GM12878 (cell line): ENCODE data around the gene NSL1. TPM values are rescaled to one million over a fixed set of nuclear protein-coding genes. Genes with fewer than 3 reads are reported as not detected.

Experiments used
- ATAC-seq: fragments of 200-7000 bp; cut with Tn5 transposase; 3 replicates; pipeline ENCODE4 v1.9.1; 2020; ENCODE audit warnings: mild to moderate bottlenecking, moderate library complexity
- BruUV-seq: library from RNA; stranded (reverse); fragments of 400-500 nt; replicated peaks from 2 replicates; lab custom pipeline; 2021; lab: Mats Ljungman, UMichigan
- CTCF ChIA-PET: fragments of 300-600 bp; sonication (Branson Sonifier 250); formaldehyde crosslinking; extraction: SDS; loops from one replicate; lab custom pipeline; 2021; ENCODE audit warnings: inconsistent platforms; lab: Yijun Ruan, JAX
- POLR2A ChIA-PET: fragments of 350-600 bp; formaldehyde crosslinking; extraction: SDS; loops from one replicate; lab custom pipeline; 2021; ENCODE audit warnings: inconsistent platforms; lab: Charles Lee
- RAD21 ChIA-PET: fragments of 300-600 bp; sonication (Branson Sonifier 250); formaldehyde crosslinking; loops from one replicate; lab custom pipeline; 2023; ENCODE audit warnings: antibody characterized with exemption; ENCODE audit not compliant: unreplicated experiment; lab: Charles Lee
- SMC1A ChIA-PET: fragments of 300-600 bp; sonication (Branson Sonifier 250); formaldehyde crosslinking; loops from one replicate; lab custom pipeline; 2023; ENCODE audit not compliant: unreplicated experiment, uncharacterized antibody; lab: Charles Lee
- DNase-seq: peaks from one replicate; pipeline ENCODE4 v3.0.0-alpha.2; 2011; ENCODE audit warnings: low read depth, low spot score
- FAIRE-seq: peaks from 3 replicates; lab custom pipeline; 2011; peaks lifted over from hg19 to GRCh38; lab: Jason Lieb, UNC
- H2AFZ ChIP-seq: 2 replicates; pipeline ENCODE4 v1.6.0; 2011; ENCODE audit warnings: low read depth, low read length, control low read depth; ENCODE audit not compliant: control insufficient read depth
- H3K27ac ChIP-seq: 2 replicates; pipeline ENCODE4 v1.5.1; 2011; ENCODE audit warnings: control low read depth; ENCODE audit not compliant: control insufficient read depth, insufficient read depth
- H3K27me3 ChIP-seq, 2 experiments: replicated peaks in 1 of 2; 2 replicates each; pipeline versions ENCODE4 v1.6.0 to v1.6.1; 2011; ENCODE audit warnings: low read length in 1 of 2; ENCODE audit not compliant: control insufficient read depth in 2 of 2, insufficient read depth in 2 of 2
- H3K36me3 ChIP-seq, 2 experiments: 2 replicates each; pipeline ENCODE4 v1.5.1; 2011; ENCODE audit warnings: low read length in 1 of 2; ENCODE audit not compliant: control insufficient read depth in 2 of 2, insufficient read depth in 2 of 2
- H3K4me1 ChIP-seq: 2 replicates; pipeline ENCODE4 v1.6.1; 2011; ENCODE audit warnings: mild to moderate bottlenecking, low read length, moderate library complexity, mixed read lengths; ENCODE audit not compliant: control insufficient read depth, insufficient read depth
- H3K4me2 ChIP-seq: 2 replicates; pipeline ENCODE4 v1.6.0; 2011; ENCODE audit warnings: control low read depth; ENCODE audit not compliant: control insufficient read depth, insufficient read depth
- H3K4me3 ChIP-seq: fragments of 200-600 bp; sonication (generic); 2 replicates; pipeline ENCODE4 v1.5.1; 2016
- H3K79me2 ChIP-seq: 2 replicates; pipeline ENCODE4 v1.6.0; 2011; ENCODE audit warnings: low read length; ENCODE audit not compliant: control insufficient read depth, insufficient read depth
- H3K9ac ChIP-seq: 2 replicates; pipeline ENCODE4 v1.8.0; 2011; ENCODE audit warnings: low read length, control low read depth, mixed read lengths; ENCODE audit not compliant: control insufficient read depth, insufficient read depth
- H3K9me3 ChIP-seq: replicated peaks from 3 replicates; pipeline ENCODE4 v1.5.1; 2011; ENCODE audit warnings: mild to moderate bottlenecking, low read length; ENCODE audit not compliant: control insufficient read depth, insufficient read depth
- H4K20me1 ChIP-seq: 2 replicates; pipeline ENCODE4 v1.6.0; 2011; ENCODE audit not compliant: control insufficient read depth, insufficient read depth
- DPF2 ChIP-seq: fragments of 450-650 bp; IDR thresholded peaks from 2 replicates; pipeline ENCODE4 v1.6.1; 2017; ENCODE audit warnings: mild to moderate bottlenecking
- IKZF2 ChIP-seq, 2 experiments: fragments of 450-650 bp; IDR thresholded peaks; 2 replicates each; pipeline ENCODE4 v1.6.1; 2017; ENCODE audit warnings: mild to moderate bottlenecking in 2 of 2, moderate library complexity in 2 of 2
- POU2F2 ChIP-seq: IDR thresholded peaks from 3 replicates; pipeline ENCODE4 v1.6.1; 2011; ENCODE audit warnings: low read depth, mild to moderate bottlenecking, low read length, borderline replicate concordance
- WGBS: methylation state at CpG from one replicate; pipeline ENCODE4 v1.1.6; 2016; ENCODE audit warnings: low lambda C conversion rate; ENCODE audit not compliant: insufficient replicate concordance, insufficient coverage; ENCODE audit errors: missing lambda C conversion rate; 5-methylcytosine and 5-hydroxymethylcytosine counted together
- in situ Hi-C: fragments of 300-500 bp; cut with MboI; formaldehyde crosslinking; loops from 9 replicates; pipeline ENCODE4 v1.14.3; 2018; ENCODE audit warnings: mixed read lengths
- intact Hi-C: fragments of 100-400 bp; cut with micrococcal nuclease; formaldehyde crosslinking; loops from one replicate; pipeline ENCODE4 v1.14.2; 2022; ENCODE audit not compliant: unreplicated experiment
- polyA plus RNA-seq, 11 experiments: library from polyadenylated mRNA; depleted of rRNA in 4 of 11; unstranded in 6 of 11; stranded (reverse) in 5 of 11; fragments of >200 nt; fragmentation: Nextera tagmentation in 4 of 11; fragmentation: Illumina TruSeq in 1 of 11; extraction: Ambion mirVana in 4 of 11; extraction: Trizol in 1 of 11; gene quantifications; 1 replicate in 1 of 11; 2 replicates in 10 of 11; pipeline versions ENCODE4 v1.2.1 to v1.2.3, GENCODE V29; 2011 to 2016; ENCODE audit warnings: inconsistent platforms in 2 of 11, missing spikeins in 2 of 11, low read depth in 1 of 11
- total RNA-seq, 4 experiments: library from RNA; depleted of rRNA in 3 of 4; stranded (reverse); fragments of >200 nt in 3 of 4; fragmentation: Illumina TruSeq in 1 of 4; extraction: Trizol in 1 of 4; gene quantifications; 2 replicates each; pipeline versions ENCODE4 v1.2.1 to v1.2.3, GENCODE V29; 2013 to 2021
- TF ChIP-seq, protein P1 (sequence below): IDR thresholded peaks from 2 replicates; pipeline ENCODE4 v1.6.1; 2012; ENCODE audit warnings: mild to moderate bottlenecking, low read depth, low read length

Gene NSL1
- total and polyA plus RNA-seq, 10 of the 15 experiments (the other 5 are each of a cell fraction or from before 2014, with no cell fraction given): 36.7 to 74.2 (median 46.4) TPM

DNA sequence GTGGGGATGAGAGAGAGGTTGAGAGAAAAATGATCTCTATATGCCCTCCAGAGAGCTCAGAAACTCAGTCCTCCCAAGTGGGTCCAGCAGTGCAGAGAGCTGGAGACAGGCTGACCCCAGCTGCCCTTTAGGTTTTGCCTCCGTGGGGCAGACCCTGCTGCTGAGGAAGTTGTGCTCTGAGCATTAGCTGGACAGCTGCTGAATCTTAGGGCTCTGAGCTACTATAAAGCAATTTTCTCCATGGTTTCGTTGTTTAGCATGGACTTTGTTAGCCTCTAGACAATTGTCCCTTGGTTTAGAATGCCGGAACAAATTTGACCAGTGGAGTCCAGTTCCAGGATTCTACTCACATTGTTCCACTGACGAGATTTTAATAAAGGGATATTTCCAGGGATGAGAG is 114.0 kb downstream of the NSL1 start:
- SMC1A ChIA-PET: interaction anchor here (0.8 to 4.0 kb wide), 14 partner anchors 10 to 200 kb away, joined by 3 to 38 read pairs (median 7); partner anchors contain the start of gene BATF3
- POLR2A ChIA-PET: interaction anchor here (0.7 to 4.7 kb wide), 5 partner anchors 10 to 193 kb away, joined by 3 to 29 read pairs (median 8); partner anchors contain the start of genes ATF3 and BATF3
- intact Hi-C loops: loop anchor here (5.0 kb wide), 1 partner anchor 300 kb away; no protein-coding TSS in a partner anchor
- Histone ChIP-seq H3K27me3 (no peaks in the 10 kb centered on the region), H3K36me3 (no peaks in the 10 kb centered on the region), H3K4me3 (no peak overlapping the region), H3K4me2 (peak overlapping the region; percentile 64; the same call in 1 of the 2 replicates), H4K20me1 (no peaks in the 10 kb centered on the region), H3K79me2 (no peaks in the 10 kb centered on the region), H2AFZ (no peak overlapping the region), H3K27ac (peak overlapping the region; percentile 91), H3K9me3 (no peaks in the 10 kb centered on the region), H3K4me1 (peaks cover 47% of the 10 kb centered on the region), H3K9ac (no peak overlapping the region)
- in situ Hi-C loops: no loop called here
- ATAC-seq (no peak), DNase-seq (no peak), FAIRE-seq (no peak)
- CTCF ChIA-PET: interaction anchor here (1.1 to 3.4 kb wide), 14 partner anchors 12 to 317 kb away, joined by 3 to 27 read pairs (median 5); partner anchors contain the start of genes BATF3, NSL1 and TATDN3
- RAD21 ChIA-PET: interaction anchor here (1.1 to 4.3 kb wide), 8 partner anchors 11 to 200 kb away, joined by 3 to 59 read pairs (median 8); partner anchors contain the start of gene BATF3
- WGBS: 75% methylated on average over 4 of the region's 4 CpGs
- TF ChIP-seq IKZF2 (IDR thresholded peaks at IDR 0.05) (no peak), DPF2 (no peak), POU2F2 (no peak)
- TF ChIP-seq, protein P1, sequence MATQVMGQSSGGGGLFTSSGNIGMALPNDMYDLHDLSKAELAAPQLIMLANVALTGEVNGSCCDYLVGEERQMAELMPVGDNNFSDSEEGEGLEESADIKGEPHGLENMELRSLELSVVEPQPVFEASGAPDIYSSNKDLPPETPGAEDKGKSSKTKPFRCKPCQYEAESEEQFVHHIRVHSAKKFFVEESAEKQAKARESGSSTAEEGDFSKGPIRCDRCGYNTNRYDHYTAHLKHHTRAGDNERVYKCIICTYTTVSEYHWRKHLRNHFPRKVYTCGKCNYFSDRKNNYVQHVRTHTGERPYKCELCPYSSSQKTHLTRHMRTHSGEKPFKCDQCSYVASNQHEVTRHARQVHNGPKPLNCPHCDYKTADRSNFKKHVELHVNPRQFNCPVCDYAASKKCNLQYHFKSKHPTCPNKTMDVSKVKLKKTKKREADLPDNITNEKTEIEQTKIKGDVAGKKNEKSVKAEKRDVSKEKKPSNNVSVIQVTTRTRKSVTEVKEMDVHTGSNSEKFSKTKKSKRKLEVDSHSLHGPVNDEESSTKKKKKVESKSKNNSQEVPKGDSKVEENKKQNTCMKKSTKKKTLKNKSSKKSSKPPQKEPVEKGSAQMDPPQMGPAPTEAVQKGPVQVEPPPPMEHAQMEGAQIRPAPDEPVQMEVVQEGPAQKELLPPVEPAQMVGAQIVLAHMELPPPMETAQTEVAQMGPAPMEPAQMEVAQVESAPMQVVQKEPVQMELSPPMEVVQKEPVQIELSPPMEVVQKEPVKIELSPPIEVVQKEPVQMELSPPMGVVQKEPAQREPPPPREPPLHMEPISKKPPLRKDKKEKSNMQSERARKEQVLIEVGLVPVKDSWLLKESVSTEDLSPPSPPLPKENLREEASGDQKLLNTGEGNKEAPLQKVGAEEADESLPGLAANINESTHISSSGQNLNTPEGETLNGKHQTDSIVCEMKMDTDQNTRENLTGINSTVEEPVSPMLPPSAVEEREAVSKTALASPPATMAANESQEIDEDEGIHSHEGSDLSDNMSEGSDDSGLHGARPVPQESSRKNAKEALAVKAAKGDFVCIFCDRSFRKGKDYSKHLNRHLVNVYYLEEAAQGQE: peak; percentile 35; the same call in 1 of the 2 replicates
- BruUV-seq: no TSS peak
